Measurements from ENCODE around the gene EPM2AIP1.
"Not testable (repeated sequence)": the region's sequence is repeated elsewhere in the genome, so short reads cannot be mapped to it uniquely, and the experiment has no call there.

The EPM2AIP1 gene

GRCh38 chr3:36992806-36993325 lies at the start of gene EPM2AIP1:
EPM2AIP1 (minus strand) TSS chr3:36993131; CDS start chr3:36993077, 54 bp downstream.
- no peak for DNase-seq

GRCh38 chr3:37042712-37043111 lies 49.8 kb upstream of the EPM2AIP1 start:
- DNase-seq = not testable (repeated sequence)

- DNase-seq = no peak
Observed at GRCh38 chr3:37041546-37042195, 48.7 kb upstream of the EPM2AIP1 start.

GRCh38 chr3:37040231-37040630 lies 47.3 kb upstream of the EPM2AIP1 start:
- no peak for DNase-seq

GRCh38 chr3:37039161-37039846 lies 46.4 kb upstream of the EPM2AIP1 start:
- DNase-seq = no peak

GRCh38 chr3:37037352-37037751 lies 44.4 kb upstream of the EPM2AIP1 start:
- DNase-seq = no peak

- DNase-seq = no peak
Observed at GRCh38 chr3:37032961-37033360, 40.0 kb upstream of the EPM2AIP1 start.

DNA sequence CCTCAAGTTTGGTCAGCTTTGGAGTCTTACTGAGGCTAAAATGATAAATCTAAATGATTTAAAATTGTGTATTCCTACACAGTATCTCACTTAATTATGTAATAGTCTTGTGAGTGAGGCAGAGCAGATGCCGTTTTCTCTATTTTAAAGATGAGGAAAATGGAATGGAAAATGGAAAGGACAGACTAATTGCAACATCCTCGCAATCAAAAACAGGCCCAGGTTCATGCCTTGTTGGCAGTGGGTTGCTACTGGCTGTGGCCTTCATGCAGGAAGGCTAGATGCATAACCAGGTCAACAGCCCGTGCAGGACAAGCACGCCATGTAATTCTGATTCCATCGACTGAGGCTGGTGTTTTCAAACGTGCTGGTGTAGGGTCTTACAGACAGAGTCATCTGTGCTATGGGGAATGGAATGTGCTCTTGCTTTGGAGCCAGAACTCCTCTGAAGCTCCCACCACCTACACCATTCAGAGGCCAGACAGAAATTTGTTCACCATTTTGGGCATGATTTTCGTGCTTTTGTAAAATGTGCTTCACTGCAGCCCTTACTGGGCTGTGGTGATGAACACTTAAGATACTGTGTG lies 38.3 kb upstream of the EPM2AIP1 start:
- DNase-seq = no peak

- no peak for DNase-seq
Observed at GRCh38 chr3:37030588-37030987, 37.7 kb upstream of the EPM2AIP1 start.

DNA sequence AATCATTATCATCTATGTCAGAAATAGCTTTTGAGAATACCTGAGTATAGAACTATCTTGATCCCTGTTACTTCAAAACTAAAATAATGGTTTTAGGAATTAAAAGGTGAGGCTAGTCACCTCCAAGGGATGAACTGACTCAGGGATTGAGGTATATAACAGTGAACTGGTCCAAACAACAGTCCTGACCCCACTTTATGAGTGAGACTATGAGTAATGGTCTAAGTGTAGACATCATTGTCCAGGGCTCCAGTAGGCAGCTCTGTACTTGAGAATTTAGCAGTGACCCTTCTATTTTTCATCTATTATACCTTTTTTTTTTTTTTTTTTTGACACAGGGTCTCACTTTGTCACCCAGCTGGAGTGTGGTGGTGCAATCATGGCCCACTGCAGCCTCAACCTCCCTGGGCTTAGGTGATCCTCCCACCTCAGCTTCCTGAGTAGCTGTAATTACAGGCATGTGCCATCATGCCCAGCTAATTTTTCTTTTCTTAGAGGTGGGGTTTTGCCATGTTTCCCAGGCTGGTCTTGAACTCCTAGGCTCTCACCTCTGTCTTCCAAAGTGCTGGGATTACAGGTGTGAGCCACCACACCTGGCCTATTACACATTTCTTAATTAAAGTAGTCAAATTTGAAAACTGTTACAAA lies 36.7 kb upstream of the EPM2AIP1 start:
- no peak for DNase-seq

DNA sequence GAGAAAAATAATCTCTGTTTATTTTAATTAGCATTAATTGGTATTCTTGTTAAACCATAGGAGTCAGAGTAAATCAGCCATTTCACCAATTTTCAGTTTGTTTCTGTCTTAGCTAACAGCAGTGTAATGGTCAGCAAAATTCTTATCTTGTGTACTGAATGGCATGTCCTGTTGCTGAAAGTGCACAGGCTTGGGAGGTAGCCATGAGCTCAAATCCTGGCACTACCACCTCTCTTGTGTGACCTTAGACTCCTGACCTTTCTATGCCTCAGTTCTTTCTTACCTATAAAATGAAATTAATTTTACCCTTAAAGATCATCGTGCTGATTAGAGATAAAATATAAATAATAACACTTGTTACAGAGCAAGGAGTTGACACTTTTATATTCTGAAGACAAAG lies 36.2 kb upstream of the EPM2AIP1 start:
- DNase-seq = no peak

GRCh38 chr3:37028329-37028728 lies 35.4 kb upstream of the EPM2AIP1 start:
- DNase-seq = no peak

DNA sequence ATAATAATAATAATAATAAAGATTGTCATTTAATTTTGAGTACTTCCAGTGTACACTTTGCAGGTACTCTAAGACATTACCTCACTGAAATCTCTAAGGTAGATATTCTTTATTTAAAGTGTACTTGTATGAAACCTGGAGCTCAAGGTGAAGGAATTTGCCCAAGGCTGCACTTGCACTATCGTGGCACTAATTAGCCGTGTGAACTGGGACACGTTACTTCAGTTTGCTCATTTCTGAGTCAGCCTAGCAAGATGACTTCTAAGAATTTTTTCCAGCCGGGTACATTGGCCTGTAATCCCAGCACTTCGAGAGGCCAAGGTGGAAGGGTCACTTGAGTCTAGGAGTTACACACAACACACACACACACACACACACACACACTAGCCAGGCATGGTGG lies 33.9 kb upstream of the EPM2AIP1 start:
- DNase-seq = no peak

- DNase-seq = no peak
Observed at GRCh38 chr3:37025561-37026335, 32.8 kb upstream of the EPM2AIP1 start.

GRCh38 chr3:37024820-37025405 lies 32.0 kb upstream of the EPM2AIP1 start:
- no peak for DNase-seq

DNA sequence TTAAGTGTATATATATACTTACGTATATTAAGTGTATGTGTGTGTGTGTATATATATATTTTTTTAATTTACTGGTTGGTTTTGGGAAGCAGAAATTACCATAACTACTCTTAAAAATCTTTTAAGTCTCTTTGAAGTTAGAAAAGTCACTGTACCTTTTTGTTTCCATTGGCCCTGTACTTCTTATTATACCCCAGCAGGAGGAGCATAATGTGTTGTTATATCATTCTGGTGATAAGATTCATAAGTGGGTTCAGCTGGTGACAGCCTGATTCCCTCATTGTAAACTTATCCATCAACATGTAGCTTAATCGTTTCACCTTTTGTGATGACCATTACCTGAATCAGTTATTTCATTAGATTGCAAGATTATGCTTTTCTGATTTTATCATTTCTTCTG lies 31.2 kb upstream of the EPM2AIP1 start:
- no peak for DNase-seq

GRCh38 chr3:37017683-37018082 lies 24.8 kb upstream of the EPM2AIP1 start:
- no peak for DNase-seq

DNA sequence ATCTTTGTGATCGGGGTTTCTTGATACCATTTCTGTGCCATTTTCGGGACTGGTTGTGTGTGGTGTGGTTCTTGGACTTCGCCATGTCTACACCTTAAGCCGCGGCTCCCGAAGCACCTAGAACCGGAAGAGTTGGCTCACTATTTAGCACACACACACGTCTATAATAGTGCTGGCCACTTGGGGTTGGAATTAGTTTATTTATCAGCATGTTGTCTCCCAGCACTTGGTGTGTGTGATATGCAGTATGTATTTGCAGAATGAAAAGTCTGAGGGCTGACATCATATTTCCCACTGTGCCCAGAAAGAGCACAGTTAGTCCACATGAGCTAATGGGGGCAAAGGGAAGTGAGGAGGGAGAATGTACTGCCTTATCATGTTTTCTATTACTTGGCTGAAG lies 24.0 kb upstream of the EPM2AIP1 start:
- no peak for DNase-seq

GRCh38 chr3:37015642-37016041 lies 22.7 kb upstream of the EPM2AIP1 start:
- DNase-seq = no peak

DNA sequence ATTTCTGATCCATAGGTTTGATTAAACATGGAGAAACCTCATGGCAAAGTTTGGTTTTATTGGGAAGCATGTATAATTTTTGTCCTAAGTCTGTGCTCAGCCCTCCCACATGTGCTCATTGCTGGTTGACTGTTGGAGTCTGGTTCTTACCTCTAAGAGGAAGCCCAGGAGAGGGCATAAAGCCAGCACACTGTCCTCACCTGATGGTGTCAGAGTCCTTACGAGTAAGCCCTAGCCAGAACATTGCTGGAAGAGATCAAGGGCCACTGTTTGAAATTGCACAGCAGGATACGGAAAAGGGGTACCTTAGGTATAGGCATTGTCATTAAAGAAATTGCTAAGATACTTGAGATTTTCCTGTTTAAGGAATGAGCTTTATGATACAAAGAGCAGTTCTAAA lies 21.7 kb upstream of the EPM2AIP1 start:
- DNase-seq = no peak

DNA sequence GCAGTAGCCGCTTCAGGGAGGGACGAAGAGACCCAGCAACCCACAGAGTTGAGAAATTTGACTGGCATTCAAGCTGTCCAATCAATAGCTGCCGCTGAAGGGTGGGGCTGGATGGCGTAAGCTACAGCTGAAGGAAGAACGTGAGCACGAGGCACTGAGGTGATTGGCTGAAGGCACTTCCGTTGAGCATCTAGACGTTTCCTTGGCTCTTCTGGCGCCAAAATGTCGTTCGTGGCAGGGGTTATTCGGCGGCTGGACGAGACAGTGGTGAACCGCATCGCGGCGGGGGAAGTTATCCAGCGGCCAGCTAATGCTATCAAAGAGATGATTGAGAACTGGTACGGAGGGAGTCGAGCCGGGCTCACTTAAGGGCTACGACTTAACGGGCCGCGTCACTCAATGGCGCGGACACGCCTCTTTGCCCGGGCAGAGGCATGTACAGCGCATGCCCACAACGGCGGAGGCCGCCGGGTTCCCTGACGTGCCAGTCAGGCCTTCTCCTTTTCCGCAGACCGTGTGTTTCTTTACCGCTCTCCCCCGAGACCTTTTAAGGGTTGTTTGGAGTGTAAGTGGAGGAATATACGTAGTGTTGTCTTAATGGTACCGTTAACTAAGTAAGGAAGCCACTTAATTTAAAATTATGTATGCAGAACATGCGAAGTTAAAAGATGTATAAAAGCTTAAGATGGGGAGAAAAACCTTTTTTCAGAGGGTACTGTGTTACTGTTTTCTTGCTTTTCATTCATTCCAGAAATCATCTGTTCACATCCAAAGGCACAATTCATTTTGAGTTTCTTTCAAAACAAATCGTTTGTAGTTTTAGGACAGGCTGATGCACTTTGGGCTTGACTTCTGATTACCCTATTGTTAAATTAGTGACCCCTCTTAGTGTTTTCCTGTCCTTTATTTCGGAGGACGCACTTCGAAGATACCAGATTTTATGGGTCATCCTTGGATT lies 674 bp upstream of the EPM2AIP1 start, which contains the start of gene MLH1:
MLH1 (plus strand) TSS at position 193 of the 958 bp plus-strand sequence; CDS start at position 223, 30 bp downstream.
- DNase-seq = peak; percentile 100

Measured in retina (tissue), 1 donor.